HepG2 (cell line): ENCODE measurements around the gene AP4E1. TPM values are rescaled to one million over a fixed set of nuclear protein-coding genes. Genes with fewer than 3 reads are reported as not detected.

ENCODE experiments used
- ATAC-seq: fragments of 200-7000 bp; cut with Tn5 transposase; 3 replicates; pipeline ENCODE4 v1.9.1; 2020; ENCODE audit warnings: mild to moderate bottlenecking, moderate library complexity
- BruUV-seq: library from RNA; stranded (reverse); fragments of 400-500 nt; replicated peaks from 2 replicates; lab custom pipeline; 2021; lab: Mats Ljungman, UMichigan
- CTCF ChIA-PET: fragments of 300-600 bp; formaldehyde crosslinking; extraction: SDS; loops from one replicate; lab custom pipeline; 2021; ENCODE audit warnings: low total read pairs, inconsistent platforms, low intra/inter-chr PET ratio; lab: Yijun Ruan, JAX
- POLR2A ChIA-PET: fragments of 350-600 bp; sonication (Branson Sonifier 250); formaldehyde crosslinking; loops from one replicate; lab custom pipeline; 2020; ENCODE audit warnings: antibody characterized with exemption, inconsistent platforms; lab: Yijun Ruan, JAX
- DNase-seq: peaks from one replicate; pipeline ENCODE4 v3.0.0-alpha.2; 2015; ENCODE audit warnings: low spot score
- FAIRE-seq: peaks from 3 replicates; lab custom pipeline; 2011; peaks lifted over from hg19 to GRCh38; lab: Jason Lieb, UNC
- H2AFZ ChIP-seq: one replicate; pipeline ENCODE4 v1.6.1; 2011; ENCODE audit warnings: low read length, inconsistent platforms
- H3K27ac ChIP-seq: fragments of 300-600 bp; 3 replicates; pipeline ENCODE4 v1.8.0; 2011; ENCODE audit warnings: mixed run types, mild to moderate bottlenecking, mixed read lengths, low read length, inconsistent platforms; ENCODE audit not compliant: insufficient read depth; ENCODE audit errors: extremely low read length
- H3K27me3 ChIP-seq, 2 experiments: fragments of 200-600 bp in 1 of 2; 2 replicates in 1 of 2; 3 replicates in 1 of 2; pipeline versions ENCODE4 v1.6.0 to v1.8.0; 2011; ENCODE audit warnings: low read length in 2 of 2, mild to moderate bottlenecking in 2 of 2, moderate library complexity in 2 of 2, inconsistent platforms in 1 of 2; ENCODE audit not compliant: insufficient read depth in 2 of 2, control insufficient read depth in 1 of 2
- H3K36me3 ChIP-seq, 2 experiments: fragments of 200-600 bp in 1 of 2; replicated peaks in 1 of 2; 2 replicates in 1 of 2; 3 replicates in 1 of 2; pipeline versions ENCODE4 v1.5.1 to v1.8.0; 2011; ENCODE audit warnings: low read length in 2 of 2, inconsistent platforms in 1 of 2; ENCODE audit not compliant: insufficient read depth in 2 of 2, control insufficient read depth in 1 of 2
- H3K4me1 ChIP-seq: 2 replicates; pipeline ENCODE4 v1.5.1; 2012; ENCODE audit warnings: low read length, inconsistent platforms; ENCODE audit not compliant: insufficient read depth
- H3K4me2 ChIP-seq: 2 replicates; pipeline ENCODE4 v1.6.0; 2011; ENCODE audit warnings: low read depth, low read length, inconsistent platforms
- H3K4me3 ChIP-seq, 3 experiments: fragments of 200-600 bp in 1 of 3; sonication (generic), shearing (Covaris generic) in 1 of 3; replicated peaks in 1 of 3; 2 replicates each; pipeline ENCODE4 v1.5.1; 2011 to 2016; ENCODE audit warnings: low read length in 3 of 3, inconsistent platforms in 2 of 3, low read depth in 2 of 3, mild to moderate bottlenecking in 2 of 3, control low read depth in 1 of 3, mixed read lengths in 1 of 3; ENCODE audit not compliant: insufficient read depth in 1 of 3
- H3K79me2 ChIP-seq: one replicate; pipeline ENCODE4 v1.6.1; 2011; ENCODE audit warnings: low read length, inconsistent platforms; ENCODE audit not compliant: insufficient read depth
- H3K9ac ChIP-seq: 2 replicates; pipeline ENCODE4 v1.6.0; 2011; ENCODE audit warnings: mild to moderate bottlenecking, low read depth, low read length, inconsistent platforms; ENCODE audit not compliant: insufficient read depth
- H3K9me3 ChIP-seq: 2 replicates; pipeline ENCODE4 v1.5.1; 2012; ENCODE audit warnings: mild to moderate bottlenecking, low read length
- H4K20me1 ChIP-seq: 2 replicates; pipeline ENCODE4 v1.6.0; 2011; ENCODE audit warnings: inconsistent platforms, mild to moderate bottlenecking, low read length, moderate library complexity; ENCODE audit not compliant: insufficient read depth
- ATF5 ChIP-seq: sonication (generic); formaldehyde crosslinking; IDR thresholded peaks from 2 replicates; pipeline ENCODE4 v1.4.0; 2020; ENCODE audit warnings: mild to moderate bottlenecking, low read depth, missing genetic modification reagents
- EHMT2 ChIP-seq: fragments of 200-600 bp; sonication (generic); IDR thresholded peaks from 2 replicates; pipeline ENCODE4 v1.7.0; 2017; ENCODE audit warnings: antibody characterized with exemption, low read depth, low read length, borderline replicate concordance
- HDAC6 ChIP-seq: fragments of 200-600 bp; sonication (generic); IDR thresholded peaks from 2 replicates; pipeline ENCODE4 v1.7.0; 2017; ENCODE audit warnings: mild to moderate bottlenecking, antibody characterized with exemption, low read length, low read depth
- HOXA5 ChIP-seq: sonication (generic); formaldehyde crosslinking; IDR thresholded peaks from 2 replicates; pipeline ENCODE4 v1.4.0; 2020; ENCODE audit warnings: missing genetic modification reagents
- MAZ ChIP-seq, 2 experiments: sonication (generic) in 1 of 2; formaldehyde crosslinking in 1 of 2; IDR thresholded peaks; 2 replicates each; pipeline versions ENCODE4 v1.5.0 to v1.6.1; 2012 to 2020; ENCODE audit warnings: low read depth in 2 of 2, mild to moderate bottlenecking in 2 of 2, borderline replicate concordance in 1 of 2, improper control_type of control experiment in 1 of 2, low read length in 1 of 2, missing genetic modification reagents in 1 of 2, moderate library complexity in 1 of 2
- MTA3 ChIP-seq: sonication (generic); formaldehyde crosslinking; IDR thresholded peaks from 2 replicates; pipeline ENCODE4 v1.4.0; 2020; ENCODE audit warnings: missing genetic modification reagents
- NR2F1 ChIP-seq, 2 experiments: fragments of 450-650 bp in 1 of 2; formaldehyde crosslinking in 1 of 2; IDR thresholded peaks; 2 replicates each; pipeline versions ENCODE4 v1.5.0 to v1.6.1; 2016 to 2020; ENCODE audit warnings: mild to moderate bottlenecking in 1 of 2, missing compliant biosample characterization in 1 of 2, missing genetic modification reagents in 1 of 2, moderate library complexity in 1 of 2
- RFXAP ChIP-seq: sonication (generic); formaldehyde crosslinking; IDR thresholded peaks from 2 replicates; pipeline ENCODE4 v1.4.0; 2020; ENCODE audit warnings: missing genetic modification reagents, borderline replicate concordance
- RNF2 ChIP-seq: fragments of 450-650 bp; conservative IDR thresholded peaks from 2 replicates; pipeline ENCODE4 v1.6.1; 2016; ENCODE audit warnings: low read depth
- TFDP2 ChIP-seq: sonication (generic); formaldehyde crosslinking; IDR thresholded peaks from 2 replicates; pipeline ENCODE4 v1.4.0; 2020; ENCODE audit warnings: missing genetic modification reagents
- TOPORS ChIP-seq: sonication (generic); formaldehyde crosslinking; IDR thresholded peaks from 2 replicates; pipeline ENCODE4 v1.8.0; 2023; ENCODE audit warnings: mild to moderate bottlenecking, missing genetic modification reagents
- YEATS2 ChIP-seq: sonication (generic); formaldehyde crosslinking; IDR thresholded peaks from 2 replicates; pipeline ENCODE4 v1.4.0; 2020; ENCODE audit warnings: missing genetic modification reagents, borderline replicate concordance
- ZNF556 ChIP-seq: sonication (generic); formaldehyde crosslinking; IDR thresholded peaks from 2 replicates; pipeline ENCODE4 v1.4.0; 2020; ENCODE audit warnings: mild to moderate bottlenecking, missing genetic modification reagents, borderline replicate concordance
- ZNF576 ChIP-seq: sonication (generic); formaldehyde crosslinking; IDR thresholded peaks from 2 replicates; pipeline ENCODE4 v1.4.0; 2020; ENCODE audit warnings: mild to moderate bottlenecking, missing genetic modification reagents
- ZNF597 ChIP-seq: sonication (generic); formaldehyde crosslinking; IDR thresholded peaks from 2 replicates; pipeline ENCODE4 v1.5.0; 2020; ENCODE audit warnings: missing genetic modification reagents
- ZNF670 ChIP-seq: sonication (generic); formaldehyde crosslinking; IDR thresholded peaks from 2 replicates; pipeline ENCODE4 v1.8.0; 2022; ENCODE audit warnings: mild to moderate bottlenecking, missing genetic modification reagents, borderline replicate concordance
- ZSCAN25 ChIP-seq: sonication (generic); formaldehyde crosslinking; IDR thresholded peaks from 2 replicates; pipeline ENCODE4 v1.8.0; 2022; ENCODE audit warnings: mild to moderate bottlenecking, missing genetic modification reagents
- WGBS: methylation state at CpG from one replicate; pipeline ENCODE4 v1.1.6; 2017; ENCODE audit warnings: low lambda C conversion rate; 5-methylcytosine and 5-hydroxymethylcytosine counted together
- in situ Hi-C: cut with HindIII; loops from 2 replicates; pipeline ENCODE4 v1.10.0; 2017; ENCODE audit warnings: low pct_unique_long_range_greater_than_20kb; ENCODE audit not compliant: extremely low pct_ligation_motif_present
- intact Hi-C: fragments of 100-400 bp; cut with micrococcal nuclease; formaldehyde crosslinking; loops from one replicate; pipeline ENCODE4 v1.10.0; 2022; ENCODE audit not compliant: unreplicated experiment
- polyA plus RNA-seq, 8 experiments: library from polyadenylated mRNA; depleted of rRNA in 3 of 8; stranded (reverse) in 7 of 8; unstranded in 1 of 8; fragments of >200 nt; fragmentation: Illumina TruSeq in 4 of 8; extraction: Trizol in 4 of 8; gene quantifications; 2 replicates each; pipeline versions ENCODE4 v1.2.1 to v1.2.3, GENCODE V29; 2011 to 2016; ENCODE audit warnings: low read depth in 4 of 8, missing spikeins in 1 of 8, mixed read lengths in 1 of 8; ENCODE audit not compliant: insufficient read depth in 1 of 8
- total RNA-seq, 5 experiments: library from RNA; depleted of rRNA; stranded (reverse); fragments of >200 nt; fragmentation: Illumina TruSeq; extraction: Trizol; gene quantifications; 2 replicates each; pipeline ENCODE4 v1.2.3, GENCODE V29; 2016; ENCODE audit warnings: low read depth in 1 of 5

Gene AP4E1
- total and polyA plus RNA-seq, 2 of the 13 experiments (the other 11 are each of a cell fraction or from before 2014, with no cell fraction given), result 2.2 to 7.8 TPM

GRCh38 chr15:50881121-50882048 lies 27.1 kb upstream of the AP4E1 start (continued):
- no peak for TF ChIP-seq ZNF576 (CRISPR knock-in tag)
- TF ChIP-seq ZNF597, result no peak
- no peak for TF ChIP-seq EHMT2
- TF ChIP-seq, all 625 proteins: peak for 0

GRCh38 chr15:50883903-50884302 lies 24.6 kb upstream of the AP4E1 start:
- intact Hi-C loops, result no loop called here
- POLR2A ChIA-PET, result no interaction called here
- Histone ChIP-seq H2AFZ (no peak overlapping the region), H3K9me3 (no peaks in the 10 kb centered on the region), H3K79me2 (no peaks in the 10 kb centered on the region), H4K20me1 (no peaks in the 10 kb centered on the region), H3K27ac (no peak overlapping the region), H3K4me1 (peaks cover 22% of the 10 kb centered on the region), H3K4me2 (no peak overlapping the region), H3K9ac (no peak overlapping the region), H3K4me3 (no peak overlapping the region), H3K36me3 (no peaks in the 10 kb centered on the region), H3K27me3 (no peaks in the 10 kb centered on the region; a peak in 1 of 5 replicates)
- BruUV-seq, result no TSS peak
- WGBS, result 58% methylated on average over 2 of the region's 2 CpGs
- DNase-seq (no peak), ATAC-seq (no peak), FAIRE-seq (no peak)
- in situ Hi-C loops, result no loop called here
- CTCF ChIA-PET, result no interaction called here
- TF ChIP-seq ATF5, result no peak
- no peak for TF ChIP-seq ZSCAN25 (CRISPR knock-in tag)
- no peak for TF ChIP-seq MAZ (IDR thresholded peaks at IDR 0.05; ENCODE audit: borderline replicate concordance, low read depth, low read length)
- TF ChIP-seq MAZ (CRISPR knock-in tag; IDR thresholded peaks at IDR 0.05; ENCODE audit: low read depth), result no peak
- TF ChIP-seq MTA3 (CRISPR knock-in tag), result no peak
- TF ChIP-seq HOXA5 (CRISPR knock-in tag), result no peak
- TF ChIP-seq ZNF670 (CRISPR knock-in tag), result no peak
- TF ChIP-seq TFDP2 (CRISPR knock-in tag), result no peak
- TF ChIP-seq HDAC6, result no peak
- no peak for TF ChIP-seq TOPORS (CRISPR knock-in tag)
- TF ChIP-seq YEATS2 (CRISPR knock-in tag), result no peak
- TF ChIP-seq NR2F1 (CRISPR knock-in tag; IDR thresholded peaks at IDR 0.05), result no peak
- TF ChIP-seq RFXAP (CRISPR knock-in tag), result no peak
- TF ChIP-seq RNF2, result no peak
- no peak for TF ChIP-seq ZNF556 (CRISPR knock-in tag)
